ENCODE measurements around the gene SMAD2. TPM values are rescaled to one million over a fixed set of nuclear protein-coding genes. Genes with fewer than 3 reads are reported as not detected.

Gene SMAD2
- total and polyA plus RNA-seq, 2 of the 8 experiments (the other 6 are each of a cell fraction or from before 2014, with no cell fraction given): 28.4 to 124 TPM

DNA sequence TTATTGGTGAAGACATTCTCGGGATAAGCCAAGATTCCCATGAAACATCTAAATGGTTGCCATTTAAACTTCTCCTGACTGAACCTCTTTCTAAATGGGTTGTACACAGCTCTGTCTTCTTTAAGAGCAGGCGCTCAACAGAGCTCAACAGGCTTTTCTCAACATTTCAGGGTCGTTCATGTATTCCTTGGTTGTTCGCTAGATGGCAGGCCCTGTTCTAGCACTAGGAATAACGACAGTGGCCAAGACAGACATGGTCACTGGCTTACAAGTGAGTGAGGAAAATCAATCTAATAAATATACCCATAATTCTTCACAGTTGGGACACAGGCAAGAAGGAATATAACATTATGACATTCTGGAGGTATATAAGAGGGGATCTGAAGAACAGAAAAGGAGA, 154.5 kb downstream of the SMAD2 start:
- H2BK20ac ChIP-seq (ENCODE audit: low read length): no peak overlapping the region
- CTCF ChIA-PET (ENCODE audit: partially characterized antibody): interaction anchor here (0.5 to 4.0 kb wide), 12 partner anchors 11 to 254 kb away, joined by 3 to 28 read pairs (median 4); no protein-coding TSS in a partner anchor
- H4K20me1 ChIP-seq (replicated peaks in 1 of 2; ENCODE audit: control insufficient read depth in 1 of 2, insufficient read depth in 2 of 2, low read length in 2 of 2): no peaks in the 10 kb centered on the region
- no peak overlapping the region for H4K91ac ChIP-seq (replicated peaks; ENCODE audit: insufficient read length, low read length)
- no peak overlapping the region for H3K14ac ChIP-seq (ENCODE audit: insufficient read length)
- no peak overlapping the region for H3K4ac ChIP-seq (replicated peaks; ENCODE audit: insufficient read length, low read depth, low read length)
- no peak overlapping the region for H3K18ac ChIP-seq (ENCODE audit: extremely low read depth, low read length)
- no peaks in the 10 kb centered on the region for H3K79me1 ChIP-seq (ENCODE audit: low read depth, low read length)
- H4K8ac ChIP-seq (ENCODE audit: extremely low read depth, insufficient read depth, low read length): no peak overlapping the region
- H3K4me1 ChIP-seq (replicated peaks in 1 of 4; ENCODE audit: control insufficient read depth in 3 of 4, insufficient read depth in 4 of 4, low read length in 3 of 4): no peaks in the 10 kb centered on the region; a peak in 2 of 7 replicates
- no peaks in the 10 kb centered on the region; a peak in 2 of 7 replicates for H3K27me3 ChIP-seq (replicated peaks in 1 of 4; ENCODE audit: control insufficient read depth in 3 of 4, extremely low read depth in 1 of 4, insufficient read depth in 3 of 4, low read length in 3 of 4)
- no peaks in the 10 kb centered on the region for H3K36me3 ChIP-seq (ENCODE audit: control insufficient read depth in 2 of 4, insufficient read depth in 4 of 4, low read length in 3 of 4)
- no peak overlapping the region for H3K56ac ChIP-seq (replicated peaks; ENCODE audit: insufficient read length, low read depth, low read length)
- H2BK15ac ChIP-seq (ENCODE audit: low read length): no peak overlapping the region
- no peak overlapping the region for H3K23ac ChIP-seq (ENCODE audit: insufficient read length)
- no peak overlapping the region for H2AK5ac ChIP-seq (ENCODE audit: low read depth, low read length)
- TF ChIP-seq RAD21 (IDR thresholded peaks at IDR 0.05 in 1 of 2, conservative IDR thresholded peaks at IDR 0.05 in 1 of 2; ENCODE audit: low read depth in 2 of 2, low read length in 2 of 2): peak; percentile 41 to 55
- TF ChIP-seq, protein P1, sequence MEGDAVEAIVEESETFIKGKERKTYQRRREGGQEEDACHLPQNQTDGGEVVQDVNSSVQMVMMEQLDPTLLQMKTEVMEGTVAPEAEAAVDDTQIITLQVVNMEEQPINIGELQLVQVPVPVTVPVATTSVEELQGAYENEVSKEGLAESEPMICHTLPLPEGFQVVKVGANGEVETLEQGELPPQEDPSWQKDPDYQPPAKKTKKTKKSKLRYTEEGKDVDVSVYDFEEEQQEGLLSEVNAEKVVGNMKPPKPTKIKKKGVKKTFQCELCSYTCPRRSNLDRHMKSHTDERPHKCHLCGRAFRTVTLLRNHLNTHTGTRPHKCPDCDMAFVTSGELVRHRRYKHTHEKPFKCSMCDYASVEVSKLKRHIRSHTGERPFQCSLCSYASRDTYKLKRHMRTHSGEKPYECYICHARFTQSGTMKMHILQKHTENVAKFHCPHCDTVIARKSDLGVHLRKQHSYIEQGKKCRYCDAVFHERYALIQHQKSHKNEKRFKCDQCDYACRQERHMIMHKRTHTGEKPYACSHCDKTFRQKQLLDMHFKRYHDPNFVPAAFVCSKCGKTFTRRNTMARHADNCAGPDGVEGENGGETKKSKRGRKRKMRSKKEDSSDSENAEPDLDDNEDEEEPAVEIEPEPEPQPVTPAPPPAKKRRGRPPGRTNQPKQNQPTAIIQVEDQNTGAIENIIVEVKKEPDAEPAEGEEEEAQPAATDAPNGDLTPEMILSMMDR (IDR thresholded peaks at IDR 0.05; ENCODE audit: control extremely low read depth in 1 of 3, insufficient read depth in 1 of 3, low read depth in 1 of 3, low read length in 3 of 3): peak in 2 of 3 experiments; percentile 19 to 20; a peak in 1 of 4 replicates
- no peak for TF ChIP-seq POU5F1 (IDR thresholded peaks at IDR 0.05; ENCODE audit: low read depth, low read length)
- no peak overlapping the region for H3K27ac ChIP-seq (ENCODE audit: low read depth, low read length)
- H3K79me2 ChIP-seq (ENCODE audit: control insufficient read depth in 1 of 2, insufficient read depth in 2 of 2, low read length in 2 of 2): no peaks in the 10 kb centered on the region
- H2BK5ac ChIP-seq (ENCODE audit: low read depth, low read length): no peak overlapping the region
- H2BK12ac ChIP-seq (ENCODE audit: low read depth, low read length): no peak overlapping the region
- no peak overlapping the region for H3K4me2 ChIP-seq (ENCODE audit: insufficient read depth in 1 of 2, low read depth in 2 of 2, low read length in 2 of 2)
- H3K9ac ChIP-seq (replicated peaks in 1 of 4; ENCODE audit: extremely low read depth in 1 of 4, low read depth in 3 of 4, low read length in 3 of 4): no peak overlapping the region
- no peaks in the 10 kb centered on the region for H3K23me2 ChIP-seq (ENCODE audit: low read depth, low read length)
- no peak for DNase-seq (ENCODE audit: low read depth in 1 of 2, low spot score in 2 of 2)
- WGBS, 2 experiments (ENCODE audit: extremely low coverage in 1 of 2, insufficient coverage in 1 of 2, insufficient read length in 1 of 2, insufficient replicate concordance in 2 of 2, low coverage in 1 of 2, low lambda C conversion rate in 2 of 2, missing lambda C conversion rate in 1 of 2): 72% methylated on average over 5 of the region's 5 CpGs; no CpG with 5 or more reads in 1 of the 2 experiments
- H4K5ac ChIP-seq (ENCODE audit: insufficient read length, low read depth, low read length): no peak overlapping the region
- FAIRE-seq: no peak
- no peaks in the 10 kb centered on the region for H3K9me3 ChIP-seq (ENCODE audit: insufficient read depth in 2 of 2, low read depth in 1 of 2, low read length in 1 of 2)
- H3K4me3 ChIP-seq (ENCODE audit: extremely low read depth in 1 of 4, insufficient read depth in 2 of 4, low read depth in 3 of 4, low read length in 4 of 4): no peak overlapping the region
- no peak overlapping the region for H2AFZ ChIP-seq (ENCODE audit: low read length)
- POLR2A ChIA-PET (ENCODE audit: partially characterized antibody): no interaction called here
- H2BK120ac ChIP-seq (replicated peaks; ENCODE audit: low read depth, low read length): no peak overlapping the region
